ENCODE data around the gene KRTAP5-5. TPM values are rescaled to one million over a fixed set of nuclear protein-coding genes. Genes with fewer than 3 reads are reported as not detected.

The KRTAP5-5 gene
- total and polyA plus RNA-seq, 2 of the 13 experiments (the other 11 are each of a cell fraction or from before 2014, with no cell fraction given), result not detected

DNA sequence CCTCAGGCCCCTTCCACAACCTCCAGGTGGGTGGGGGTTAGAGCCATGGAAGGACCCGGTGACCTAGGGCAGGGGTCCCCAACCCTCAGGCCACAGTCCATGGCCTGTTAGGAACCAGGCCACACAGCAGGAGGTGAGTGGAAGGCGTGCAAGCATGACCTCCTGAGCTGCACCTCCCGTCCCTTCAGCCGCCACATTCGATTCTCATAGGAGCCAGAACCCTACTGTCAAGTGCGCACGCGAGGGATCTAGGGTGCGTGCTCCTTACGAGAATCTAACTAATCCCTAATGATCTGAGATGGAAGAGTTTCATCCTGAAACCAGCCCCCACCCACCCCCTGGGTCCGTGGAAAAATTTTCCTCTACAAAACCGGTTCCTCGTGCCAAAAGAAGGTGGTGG lies 4.0 kb upstream of the KRTAP5-5 start:
- H2AFZ ChIP-seq (ENCODE audit: low read length), result no peak overlapping the region
- no peak overlapping the region for H3K27ac ChIP-seq (ENCODE audit: extremely low read length, insufficient read depth, low read length)
- no peak for ATAC-seq
- POLR2A ChIA-PET, result no interaction called here
- CTCF ChIA-PET (ENCODE audit: low intra/inter-chr PET ratio, low total read pairs), result no interaction called here
- no peak overlapping the region for H3K9ac ChIP-seq (ENCODE audit: insufficient read depth, low read depth, low read length)
- H3K27me3 ChIP-seq (ENCODE audit: control insufficient read depth in 1 of 2, insufficient read depth in 2 of 2, low read length in 2 of 2), result peaks cover 15 to 55% of the 10 kb centered on the region in 2 experiments
- no peaks in the 10 kb centered on the region for H3K79me2 ChIP-seq (ENCODE audit: insufficient read depth, low read length)
- no peaks in the 10 kb centered on the region for H3K4me1 ChIP-seq (ENCODE audit: insufficient read depth, low read length)
- no peak overlapping the region for H3K4me2 ChIP-seq (ENCODE audit: low read depth, low read length)
- H3K36me3 ChIP-seq (replicated peaks in 1 of 2; ENCODE audit: control insufficient read depth in 1 of 2, insufficient read depth in 2 of 2, low read length in 2 of 2), result no peaks in the 10 kb centered on the region
- no peaks in the 10 kb centered on the region for H4K20me1 ChIP-seq (ENCODE audit: insufficient read depth, low read length)
- DNase-seq (ENCODE audit: low spot score), result no peak
- no peak for FAIRE-seq
- no peaks in the 10 kb centered on the region for H3K9me3 ChIP-seq (ENCODE audit: low read length)
- no TSS peak for BruUV-seq (replicated peaks)
- intact Hi-C loops (cut with micrococcal nuclease; ENCODE audit: unreplicated experiment), result loop anchor here (5.0 kb wide), 1 partner anchor 78 kb away; no protein-coding TSS in a partner anchor
- WGBS (ENCODE audit: low lambda C conversion rate), result 31% methylated on average over 11 of the region's 13 CpGs
- in situ Hi-C loops (cut with HindIII; ENCODE audit: extremely low pct_ligation_motif_present, low pct_unique_long_range_greater_than_20kb), result no loop called here
- H3K4me3 ChIP-seq (replicated peaks in 1 of 3; ENCODE audit: insufficient read depth in 1 of 3, low read depth in 2 of 3, low read length in 3 of 3), result no peak overlapping the region
- TF ChIP-seq, protein P1, sequence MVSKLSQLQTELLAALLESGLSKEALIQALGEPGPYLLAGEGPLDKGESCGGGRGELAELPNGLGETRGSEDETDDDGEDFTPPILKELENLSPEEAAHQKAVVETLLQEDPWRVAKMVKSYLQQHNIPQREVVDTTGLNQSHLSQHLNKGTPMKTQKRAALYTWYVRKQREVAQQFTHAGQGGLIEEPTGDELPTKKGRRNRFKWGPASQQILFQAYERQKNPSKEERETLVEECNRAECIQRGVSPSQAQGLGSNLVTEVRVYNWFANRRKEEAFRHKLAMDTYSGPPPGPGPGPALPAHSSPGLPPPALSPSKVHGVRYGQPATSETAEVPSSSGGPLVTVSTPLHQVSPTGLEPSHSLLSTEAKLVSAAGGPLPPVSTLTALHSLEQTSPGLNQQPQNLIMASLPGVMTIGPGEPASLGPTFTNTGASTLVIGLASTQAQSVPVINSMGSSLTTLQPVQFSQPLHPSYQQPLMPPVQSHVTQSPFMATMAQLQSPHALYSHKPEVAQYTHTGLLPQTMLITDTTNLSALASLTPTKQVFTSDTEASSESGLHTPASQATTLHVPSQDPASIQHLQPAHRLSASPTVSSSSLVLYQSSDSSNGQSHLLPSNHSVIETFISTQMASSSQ (IDR thresholded peaks at IDR 0.05; ENCODE audit: low read depth), result no peak
- TF ChIP-seq, protein P1 (CRISPR knock-in tag; IDR thresholded peaks at IDR 0.05; ENCODE audit: borderline replicate concordance), result no peak
- TF ChIP-seq ZNF879 (CRISPR knock-in tag; IDR thresholded peaks at IDR 0.05) (no peak), ARNT2 (CRISPR knock-in tag; IDR thresholded peaks at IDR 0.05; ENCODE audit: low read depth) (no peak), FOXO1 (CRISPR knock-in tag; IDR thresholded peaks at IDR 0.05) (no peak), MBNL3 (CRISPR knock-in tag; conservative IDR thresholded peaks at IDR 0.05) (no peak), ZBTB7A (CRISPR knock-in tag; IDR thresholded peaks at IDR 0.05) (no peak), NFRKB (IDR thresholded peaks at IDR 0.05) (no peak), SRSF9 (IDR thresholded peaks at IDR 0.05; ENCODE audit: borderline replicate concordance, insufficient read depth, low read depth, low read length, poor library complexity, severe bottlenecking) (no peak), ZNF230 (CRISPR knock-in tag; IDR thresholded peaks at IDR 0.05) (no peak), BCL6 (CRISPR knock-in tag; IDR thresholded peaks at IDR 0.05) (no peak), ZNF616 (CRISPR knock-in tag; IDR thresholded peaks at IDR 0.05; ENCODE audit: low read depth) (no peak), SALL2 (CRISPR knock-in tag; IDR thresholded peaks at IDR 0.05) (no peak)
- TF ChIP-seq, protein P2, sequence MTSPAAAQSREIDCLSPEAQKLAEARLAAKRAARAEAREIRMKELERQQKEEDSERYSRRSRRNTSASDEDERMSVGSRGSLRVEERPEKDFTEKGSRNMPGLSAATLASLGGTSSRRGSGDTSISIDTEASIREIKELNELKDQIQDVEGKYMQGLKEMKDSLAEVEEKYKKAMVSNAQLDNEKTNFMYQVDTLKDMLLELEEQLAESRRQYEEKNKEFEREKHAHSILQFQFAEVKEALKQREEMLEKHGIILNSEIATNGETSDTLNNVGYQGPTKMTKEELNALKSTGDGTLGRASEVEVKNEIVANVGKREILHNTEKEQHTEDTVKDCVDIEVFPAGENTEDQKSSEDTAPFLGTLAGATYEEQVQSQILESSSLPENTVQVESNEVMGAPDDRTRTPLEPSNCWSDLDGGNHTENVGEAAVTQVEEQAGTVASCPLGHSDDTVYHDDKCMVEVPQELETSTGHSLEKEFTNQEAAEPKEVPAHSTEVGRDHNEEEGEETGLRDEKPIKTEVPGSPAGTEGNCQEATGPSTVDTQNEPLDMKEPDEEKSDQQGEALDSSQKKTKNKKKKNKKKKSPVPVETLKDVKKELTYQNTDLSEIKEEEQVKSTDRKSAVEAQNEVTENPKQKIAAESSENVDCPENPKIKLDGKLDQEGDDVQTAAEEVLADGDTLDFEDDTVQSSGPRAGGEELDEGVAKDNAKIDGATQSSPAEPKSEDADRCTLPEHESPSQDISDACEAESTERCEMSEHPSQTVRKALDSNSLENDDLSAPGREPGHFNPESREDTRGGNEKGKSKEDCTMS (CRISPR knock-in tag; conservative IDR thresholded peaks at IDR 0.05), result no peak
- TF ChIP-seq, protein P3, sequence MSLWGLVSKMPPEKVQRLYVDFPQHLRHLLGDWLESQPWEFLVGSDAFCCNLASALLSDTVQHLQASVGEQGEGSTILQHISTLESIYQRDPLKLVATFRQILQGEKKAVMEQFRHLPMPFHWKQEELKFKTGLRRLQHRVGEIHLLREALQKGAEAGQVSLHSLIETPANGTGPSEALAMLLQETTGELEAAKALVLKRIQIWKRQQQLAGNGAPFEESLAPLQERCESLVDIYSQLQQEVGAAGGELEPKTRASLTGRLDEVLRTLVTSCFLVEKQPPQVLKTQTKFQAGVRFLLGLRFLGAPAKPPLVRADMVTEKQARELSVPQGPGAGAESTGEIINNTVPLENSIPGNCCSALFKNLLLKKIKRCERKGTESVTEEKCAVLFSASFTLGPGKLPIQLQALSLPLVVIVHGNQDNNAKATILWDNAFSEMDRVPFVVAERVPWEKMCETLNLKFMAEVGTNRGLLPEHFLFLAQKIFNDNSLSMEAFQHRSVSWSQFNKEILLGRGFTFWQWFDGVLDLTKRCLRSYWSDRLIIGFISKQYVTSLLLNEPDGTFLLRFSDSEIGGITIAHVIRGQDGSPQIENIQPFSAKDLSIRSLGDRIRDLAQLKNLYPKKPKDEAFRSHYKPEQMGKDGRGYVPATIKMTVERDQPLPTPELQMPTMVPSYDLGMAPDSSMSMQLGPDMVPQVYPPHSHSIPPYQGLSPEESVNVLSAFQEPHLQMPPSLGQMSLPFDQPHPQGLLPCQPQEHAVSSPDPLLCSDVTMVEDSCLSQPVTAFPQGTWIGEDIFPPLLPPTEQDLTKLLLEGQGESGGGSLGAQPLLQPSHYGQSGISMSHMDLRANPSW (CRISPR knock-in tag; IDR thresholded peaks at IDR 0.05; ENCODE audit: borderline replicate concordance), result no peak
